GM12891 (cell line): ENCODE data around the gene AIG1.

Source experiments
- PAX5 ChIP-seq: IDR thresholded peaks from 2 replicates; pipeline ENCODE4 v1.6.1; 2011; ENCODE audit warnings: low read length, moderate library complexity, mild to moderate bottlenecking; ENCODE audit not compliant: insufficient read depth, severe bottlenecking
- POLR2A ChIP-seq: IDR thresholded peaks from 2 replicates; pipeline ENCODE4 v1.6.1; 2011; ENCODE audit warnings: low read depth, low read length, control low read depth
- POLR2AphosphoS5 ChIP-seq: IDR thresholded peaks from 2 replicates; pipeline ENCODE4 v1.6.1; 2011; ENCODE audit warnings: low read depth, low read length, control low read depth
- POU2F2 ChIP-seq: IDR thresholded peaks from 2 replicates; pipeline ENCODE4 v1.6.1; 2011; ENCODE audit warnings: low read depth, mild to moderate bottlenecking, control low read depth, low read length, moderate library complexity
- SPI1 ChIP-seq: IDR thresholded peaks from 2 replicates; pipeline ENCODE4 v1.6.1; 2011; ENCODE audit warnings: low read depth, low read length, control low read depth
- TAF1 ChIP-seq: IDR thresholded peaks from 2 replicates; pipeline ENCODE4 v1.6.1; 2011; ENCODE audit warnings: low read depth, low read length, control low read depth

DNA sequence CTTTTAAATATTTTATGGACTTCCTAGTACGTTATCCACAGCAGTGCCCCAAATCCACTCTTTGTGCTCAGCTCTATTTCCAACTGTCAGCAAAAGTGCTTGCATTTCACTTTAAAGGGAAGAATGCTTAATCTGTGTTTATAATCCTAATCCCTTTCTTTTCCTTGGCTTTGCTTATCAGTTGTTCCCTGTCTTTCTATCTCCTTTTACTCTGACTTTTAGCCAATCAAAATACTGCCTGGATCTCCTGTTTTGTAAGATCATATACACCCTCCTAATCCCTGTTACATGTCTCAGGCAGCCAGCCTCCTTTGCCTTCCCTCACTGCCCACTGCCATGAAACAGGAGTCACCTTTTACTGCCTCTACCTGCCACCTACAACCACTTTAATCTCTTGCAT is 102.9 kb downstream of the AIG1 start:
- TF ChIP-seq PAX5 = no peak
- no peak for TF ChIP-seq POLR2AphosphoS5
- no peak for TF ChIP-seq POLR2A
- no peak for TF ChIP-seq SPI1
- TF ChIP-seq TAF1 = no peak
- no peak for TF ChIP-seq POU2F2
